CD4-positive, alpha-beta T cell treated with Interferon alpha-2 for 1 hour (primary cell): ENCODE data around the gene PRELID3B.
"Not testable (repeated sequence)": the region's sequence is repeated elsewhere in the genome, so short reads cannot be mapped to it uniquely, and the experiment has no call there.

Experiments
- DNase-seq, 2 donors: peaks; one replicate each; pipeline ENCODE4 v3.0.0-alpha.2; 2020 to 2022

PRELID3B gene

GRCh38 chr20:59025086-59025485, 17.5 kb downstream of the PRELID3B start:
- DNase-seq: no peak

- DNase-seq: no peak
Observed at GRCh38 chr20:59024111-59024530, 18.5 kb downstream of the PRELID3B start.

- DNase-seq: no peak
Observed at GRCh38 chr20:59023616-59024015, 19.0 kb downstream of the PRELID3B start.

- DNase-seq: no peak
Observed at GRCh38 chr20:59022754-59023153, 19.8 kb downstream of the PRELID3B start.

GRCh38 chr20:59020938-59021551, 21.5 kb downstream of the PRELID3B start:
- DNase-seq: no peak

GRCh38 chr20:59019217-59019616, 23.4 kb downstream of the PRELID3B start, which contains the start of gene TUBB1:
Gene TUBB1 (plus strand): TSS chr20:59019429. CDS start chr20:59019523, 94 bp downstream.
- no peak for DNase-seq

- no peak for DNase-seq
Observed at GRCh38 chr20:59018817-59019216, 23.8 kb downstream of the PRELID3B start.

GRCh38 chr20:59017493-59018231, 24.9 kb downstream of the PRELID3B start:
- no peak for DNase-seq

GRCh38 chr20:59016795-59017492, 25.6 kb downstream of the PRELID3B start:
- no peak for DNase-seq

- DNase-seq: no peak
Observed at GRCh38 chr20:59015812-59016711, 26.5 kb downstream of the PRELID3B start.

GRCh38 chr20:59015411-59015810, 27.2 kb downstream of the PRELID3B start:
- DNase-seq: no peak

- DNase-seq: no peak
Observed at GRCh38 chr20:59014680-59015389, 27.8 kb downstream of the PRELID3B start.

- DNase-seq: peak in 1 of 2 donors; percentile 38
Observed at GRCh38 chr20:59013959-59014608, 28.5 kb downstream of the PRELID3B start.

- DNase-seq: no peak
Observed at GRCh38 chr20:59013031-59013951, 29.3 kb downstream of the PRELID3B start.

GRCh38 chr20:59011874-59012157, 30.8 kb downstream of the PRELID3B start:
- DNase-seq: not testable (repeated sequence)

- peak; percentile 47 for DNase-seq
Observed at GRCh38 chr20:59010995-59011873, 31.4 kb downstream of the PRELID3B start.

- no peak for DNase-seq
Observed at GRCh38 chr20:59010321-59010994, 32.1 kb downstream of the PRELID3B start.

GRCh38 chr20:59008715-59009336, 33.8 kb downstream of the PRELID3B start:
- no peak for DNase-seq
